HEK293T (cell line): ENCODE results near the gene SGCB.

Experiments used
- ARNT ChIP-seq: fragments of 450-650 bp; IDR thresholded peaks from 2 replicates; pipeline ENCODE4 v1.6.1; 2017; ENCODE audit warnings: mild to moderate bottlenecking
- BHLHE40 ChIP-seq: fragments of 450-650 bp; IDR thresholded peaks from 2 replicates; pipeline ENCODE4 v1.6.1; 2016; ENCODE audit warnings: mild to moderate bottlenecking, moderate library complexity, borderline replicate concordance
- CTBP1 ChIP-seq: fragments of 450-650 bp; IDR thresholded peaks from 2 replicates; pipeline ENCODE4 v1.6.1; 2016; ENCODE audit warnings: borderline replicate concordance
- FOXA1 ChIP-seq: fragments of 450-650 bp; IDR thresholded peaks from 2 replicates; pipeline ENCODE4 v1.6.1; 2016; ENCODE audit warnings: mild to moderate bottlenecking
- LEF1 ChIP-seq: fragments of 450-650 bp; IDR thresholded peaks from 2 replicates; pipeline ENCODE4 v1.6.1; 2017; ENCODE audit warnings: mild to moderate bottlenecking, borderline replicate concordance
- PKNOX1 ChIP-seq: fragments of 450-650 bp; IDR thresholded peaks from 2 replicates; pipeline ENCODE4 v1.6.1; 2016

DNA sequence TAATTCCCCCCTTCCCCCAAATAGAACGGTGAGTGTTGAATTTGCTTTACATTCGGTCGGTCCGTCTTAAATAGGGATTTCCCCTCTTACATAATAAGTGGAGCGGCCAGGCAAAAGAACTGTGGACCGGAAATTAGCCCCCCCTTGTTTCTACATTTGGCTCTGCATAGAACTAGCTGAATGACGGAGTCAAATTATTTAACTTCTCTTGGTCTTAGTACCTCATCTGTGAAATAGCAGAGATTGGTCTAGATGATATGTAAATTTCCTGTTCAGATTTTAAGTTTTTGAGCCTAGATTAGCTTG, 14.3 kb upstream of the SGCB start:
- TF ChIP-seq BHLHE40 (no peak), CTBP1 (no peak), LEF1 (no peak), PKNOX1 (no peak), FOXA1 (no peak), ARNT (no peak)
